ENCODE results near the gene CSMD2. TPM values are rescaled to one million over a fixed set of nuclear protein-coding genes. Genes with fewer than 3 reads are reported as not detected.

The CSMD2 gene
- total and polyA plus RNA-seq, 4 experiments from 2014 or later = not detected

GRCh38 chr1:33742663-33743062, 422.4 kb downstream of the CSMD2 start:
- Histone ChIP-seq H3K4me1 (ENCODE audit: insufficient read depth, low read length) (no peaks in the 10 kb centered on the region), H3K27ac (ENCODE audit: low read depth, low read length) (no peak overlapping the region), H3K36me3 (ENCODE audit: insufficient read depth, low read length) (no peaks in the 10 kb centered on the region), H3K9me3 (ENCODE audit: control insufficient read depth in 1 of 2, low read length in 2 of 2) (no peaks in the 10 kb centered on the region), H3K27me3 (ENCODE audit: insufficient read depth, low read length) (no peaks in the 10 kb centered on the region), H3K4me3 (ENCODE audit: low read length in 2 of 2) (no peak overlapping the region)
- intact Hi-C loops (cut with micrococcal nuclease) = no loop called here
- CTCF ChIA-PET (ENCODE audit: partially characterized antibody) = no interaction called here
- no peak overlapping the region for H3K4me3 Mint-ChIP-seq
- peaks cover 7 to 14% of the 10 kb centered on the region in 2 donors for H3K27me3 Mint-ChIP-seq
- POLR2A ChIA-PET (ENCODE audit: partially characterized antibody) = no interaction called here
- H3K4me1 Mint-ChIP-seq = no peaks in the 10 kb centered on the region
- peaks cover 0 to 2% (median 0%) of the 10 kb centered on the region in 8 donors for H3K9me3 Mint-ChIP-seq
- no peaks in the 10 kb centered on the region for H3K36me3 Mint-ChIP-seq
- H3K27ac Mint-ChIP-seq = no peak overlapping the region
- DNase-seq = no peak

GRCh38 chr1:33741749-33742148, 423.3 kb downstream of the CSMD2 start:
- H3K36me3 ChIP-seq (ENCODE audit: insufficient read depth, low read length) = no peaks in the 10 kb centered on the region
- intact Hi-C loops (cut with micrococcal nuclease) = no loop called here
- H3K4me3 Mint-ChIP-seq = no peak overlapping the region
- no peak overlapping the region for H3K27ac Mint-ChIP-seq
- no peaks in the 10 kb centered on the region for H3K36me3 Mint-ChIP-seq
- H3K9me3 Mint-ChIP-seq = peaks cover 0 to 2% (median 0%) of the 10 kb centered on the region in 8 donors
- H3K27ac ChIP-seq (ENCODE audit: low read depth, low read length) = no peak overlapping the region
- peaks cover 7 to 14% of the 10 kb centered on the region in 2 donors for H3K27me3 Mint-ChIP-seq
- no peaks in the 10 kb centered on the region for H3K27me3 ChIP-seq (ENCODE audit: insufficient read depth, low read length)
- no peaks in the 10 kb centered on the region for H3K4me1 ChIP-seq (ENCODE audit: insufficient read depth, low read length)
- ChIA-PET CTCF (ENCODE audit: partially characterized antibody) (no interaction called here), POLR2A (ENCODE audit: partially characterized antibody) (no interaction called here)
- H3K4me3 ChIP-seq (ENCODE audit: low read length in 2 of 2) = no peak overlapping the region
- no peak for DNase-seq
- H3K9me3 ChIP-seq (ENCODE audit: control insufficient read depth in 1 of 2, low read length in 2 of 2) = no peaks in the 10 kb centered on the region
- no peaks in the 10 kb centered on the region for H3K4me1 Mint-ChIP-seq

DNA sequence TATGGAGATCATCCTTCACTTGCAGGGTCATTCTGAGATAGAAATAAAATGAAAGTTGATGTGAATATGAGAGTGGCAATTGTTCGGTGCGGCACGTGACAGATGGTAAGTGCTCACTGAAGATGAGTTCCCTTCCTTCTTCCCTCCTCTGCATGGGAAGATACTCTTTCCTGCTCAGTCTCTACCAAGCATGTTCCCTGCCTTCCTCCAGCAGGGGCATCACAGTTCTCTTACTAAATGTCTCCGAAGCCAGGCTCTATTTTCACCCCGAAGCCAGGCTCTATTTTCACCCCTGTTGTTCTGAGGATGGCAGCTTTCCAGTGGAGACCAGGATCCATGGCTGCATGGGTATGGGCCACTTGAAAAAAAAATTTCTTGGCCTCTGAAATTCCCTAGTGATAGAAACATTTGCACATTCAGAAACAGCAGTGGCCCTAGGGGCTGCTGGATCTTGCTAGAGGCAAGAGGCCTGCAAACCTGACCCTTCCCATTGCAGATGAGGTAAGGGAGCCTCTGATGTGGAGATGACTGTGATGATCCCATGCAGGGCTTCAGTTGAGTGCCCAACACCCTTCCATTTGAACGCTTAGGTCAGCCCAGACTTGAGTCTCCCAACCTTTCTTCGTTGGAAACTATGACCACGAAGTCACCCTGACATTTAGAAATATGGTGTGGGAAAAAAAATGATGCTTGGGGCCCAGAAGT, 424.8 kb downstream of the CSMD2 start:
- DNase-seq = no peak
- Mint-ChIP-seq H3K27me3 (peaks cover 10 to 12% of the 10 kb centered on the region in 2 donors), H3K4me1 (no peaks in the 10 kb centered on the region), H3K27ac (no peak overlapping the region), H3K9me3 (peaks cover 0 to 2% (median 0%) of the 10 kb centered on the region in 8 donors), H3K36me3 (no peaks in the 10 kb centered on the region), H3K4me3 (no peak overlapping the region)
- H3K27ac ChIP-seq (ENCODE audit: low read depth, low read length) = no peak overlapping the region
- no peaks in the 10 kb centered on the region for H3K9me3 ChIP-seq (ENCODE audit: control insufficient read depth in 1 of 2, low read length in 2 of 2)
- H3K36me3 ChIP-seq (ENCODE audit: insufficient read depth, low read length) = no peaks in the 10 kb centered on the region
- no peaks in the 10 kb centered on the region for H3K4me1 ChIP-seq (ENCODE audit: insufficient read depth, low read length)
- H3K4me3 ChIP-seq (ENCODE audit: low read length in 2 of 2) = no peak overlapping the region
- no peaks in the 10 kb centered on the region for H3K27me3 ChIP-seq (ENCODE audit: insufficient read depth, low read length)
- POLR2A ChIA-PET (ENCODE audit: partially characterized antibody) = no interaction called here
- CTCF ChIA-PET (ENCODE audit: partially characterized antibody) = no interaction called here
- intact Hi-C loops (cut with micrococcal nuclease) = no loop called here

DNA sequence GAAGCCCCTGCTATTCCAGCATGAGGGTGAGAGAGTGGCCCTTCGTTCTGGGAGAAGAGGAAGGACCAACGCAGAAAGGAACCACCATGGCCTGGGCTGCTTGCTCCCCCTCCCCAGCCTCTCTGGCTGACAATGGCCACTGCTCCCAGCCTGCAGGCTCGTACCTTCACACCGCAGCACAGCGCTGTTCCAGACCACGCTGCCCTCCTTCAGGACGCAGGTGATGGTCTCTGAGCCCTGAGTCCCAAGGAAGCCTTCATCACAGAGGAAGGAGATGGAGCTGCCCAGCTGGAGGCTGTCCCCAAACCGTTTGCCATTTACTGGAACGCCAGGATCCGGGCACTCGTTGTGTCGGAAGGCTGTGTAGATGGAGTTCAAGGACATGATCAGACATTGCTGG, 426.1 kb downstream of the CSMD2 start:
- ChIA-PET POLR2A (ENCODE audit: partially characterized antibody) (no interaction called here), CTCF (ENCODE audit: partially characterized antibody) (no interaction called here)
- no peaks in the 10 kb centered on the region for H3K36me3 ChIP-seq (ENCODE audit: insufficient read depth, low read length)
- H3K9me3 ChIP-seq (ENCODE audit: control insufficient read depth in 1 of 2, low read length in 2 of 2) = no peaks in the 10 kb centered on the region
- intact Hi-C loops (cut with micrococcal nuclease) = no loop called here
- Mint-ChIP-seq H3K4me1 (no peaks in the 10 kb centered on the region), H3K27ac (no peak overlapping the region), H3K4me3 (no peak overlapping the region), H3K36me3 (no peaks in the 10 kb centered on the region), H3K27me3 (peaks cover 11 to 15% of the 10 kb centered on the region in 2 donors), H3K9me3 (peaks cover 0 to 2% (median 0%) of the 10 kb centered on the region in 8 donors)
- H3K4me3 ChIP-seq (ENCODE audit: low read length in 2 of 2) = no peak overlapping the region
- DNase-seq = no peak
- H3K27ac ChIP-seq (ENCODE audit: low read depth, low read length) = no peak overlapping the region
- H3K27me3 ChIP-seq (ENCODE audit: insufficient read depth, low read length) = no peaks in the 10 kb centered on the region
- H3K4me1 ChIP-seq (ENCODE audit: insufficient read depth, low read length) = no peaks in the 10 kb centered on the region

GRCh38 chr1:33738536-33738935, 426.5 kb downstream of the CSMD2 start:
- Mint-ChIP-seq H3K27me3 (peaks cover 12 to 14% of the 10 kb centered on the region in 2 donors), H3K9me3 (peaks cover 0 to 2% (median 0%) of the 10 kb centered on the region in 8 donors), H3K36me3 (no peaks in the 10 kb centered on the region), H3K4me1 (no peaks in the 10 kb centered on the region), H3K4me3 (no peak overlapping the region), H3K27ac (no peak overlapping the region)
- POLR2A ChIA-PET (ENCODE audit: partially characterized antibody) = no interaction called here
- CTCF ChIA-PET (ENCODE audit: partially characterized antibody) = no interaction called here
- Histone ChIP-seq H3K27ac (ENCODE audit: low read depth, low read length) (no peak overlapping the region), H3K27me3 (ENCODE audit: insufficient read depth, low read length) (no peaks in the 10 kb centered on the region), H3K36me3 (ENCODE audit: insufficient read depth, low read length) (no peaks in the 10 kb centered on the region), H3K9me3 (ENCODE audit: control insufficient read depth in 1 of 2, low read length in 2 of 2) (no peaks in the 10 kb centered on the region), H3K4me1 (ENCODE audit: insufficient read depth, low read length) (no peaks in the 10 kb centered on the region), H3K4me3 (ENCODE audit: low read length in 2 of 2) (no peak overlapping the region)
- no peak for DNase-seq
- intact Hi-C loops (cut with micrococcal nuclease) = no loop called here

- H3K27me3 Mint-ChIP-seq = peaks cover 16 to 18% of the 10 kb centered on the region in 2 donors
- Histone ChIP-seq H3K27me3 (ENCODE audit: insufficient read depth, low read length) (no peaks in the 10 kb centered on the region), H3K4me3 (ENCODE audit: low read length in 2 of 2) (no peak overlapping the region), H3K4me1 (ENCODE audit: insufficient read depth, low read length) (no peaks in the 10 kb centered on the region), H3K36me3 (ENCODE audit: insufficient read depth, low read length) (no peaks in the 10 kb centered on the region), H3K27ac (ENCODE audit: low read depth, low read length) (no peak overlapping the region), H3K9me3 (ENCODE audit: control insufficient read depth in 1 of 2, low read length in 2 of 2) (no peaks in the 10 kb centered on the region)
- H3K4me3 Mint-ChIP-seq = no peak overlapping the region
- intact Hi-C loops (cut with micrococcal nuclease) = no loop called here
- peaks cover 0 to 2% (median 0%) of the 10 kb centered on the region in 8 donors for H3K9me3 Mint-ChIP-seq
- no peak for DNase-seq
- ChIA-PET POLR2A (ENCODE audit: partially characterized antibody) (no interaction called here), CTCF (ENCODE audit: partially characterized antibody) (no interaction called here)
- no peak overlapping the region for H3K27ac Mint-ChIP-seq
- H3K4me1 Mint-ChIP-seq = no peaks in the 10 kb centered on the region
- no peaks in the 10 kb centered on the region for H3K36me3 Mint-ChIP-seq
Observed at GRCh38 chr1:33736496-33736895, 428.5 kb downstream of the CSMD2 start.

DNA sequence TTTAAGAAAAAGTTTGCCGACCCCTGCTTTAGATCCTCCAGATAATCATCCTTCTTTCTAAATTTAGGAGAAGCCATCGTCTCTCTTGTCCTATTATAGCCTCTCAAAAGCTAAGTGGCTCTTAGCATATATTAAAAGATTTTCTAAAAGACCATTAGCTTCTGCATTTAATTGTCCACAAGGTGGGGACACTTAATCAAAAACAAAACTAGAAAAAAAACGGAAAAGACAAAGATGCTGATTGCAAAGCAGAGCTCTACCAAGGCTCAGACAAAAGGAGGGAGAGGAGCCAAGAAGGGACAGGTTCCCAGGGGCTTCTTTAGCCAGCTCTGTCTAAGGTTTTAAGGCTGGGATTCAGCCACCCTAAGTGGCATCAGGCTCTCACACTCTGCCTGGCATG, 429.4 kb downstream of the CSMD2 start:
- no peaks in the 10 kb centered on the region for H3K36me3 ChIP-seq (ENCODE audit: insufficient read depth, low read length)
- POLR2A ChIA-PET (ENCODE audit: partially characterized antibody) = no interaction called here
- Mint-ChIP-seq H3K4me3 (no peak overlapping the region), H3K27me3 (peaks cover 13 to 17% of the 10 kb centered on the region in 2 donors), H3K9me3 (peaks cover 0 to 2% (median 0%) of the 10 kb centered on the region in 8 donors), H3K27ac (no peak overlapping the region), H3K4me1 (no peaks in the 10 kb centered on the region), H3K36me3 (no peaks in the 10 kb centered on the region)
- DNase-seq = no peak
- no peaks in the 10 kb centered on the region for H3K4me1 ChIP-seq (ENCODE audit: insufficient read depth, low read length)
- H3K4me3 ChIP-seq (ENCODE audit: low read length in 2 of 2) = no peak overlapping the region
- H3K9me3 ChIP-seq (ENCODE audit: control insufficient read depth in 1 of 2, low read length in 2 of 2) = no peaks in the 10 kb centered on the region
- intact Hi-C loops (cut with micrococcal nuclease) = no loop called here
- no peak overlapping the region for H3K27ac ChIP-seq (ENCODE audit: low read depth, low read length)
- H3K27me3 ChIP-seq (ENCODE audit: insufficient read depth, low read length) = no peaks in the 10 kb centered on the region
- CTCF ChIA-PET (ENCODE audit: partially characterized antibody) = no interaction called here
